HG02970 (cell line): Measurements from ENCODE around the gene HMGB1.
A peak's percentile ranks its signal among the peaks of the same experiment; 100 is the strongest.

ENCODE experiments used
- ATAC-seq: cut with Tn5 transposase; IDR thresholded peaks from one replicate; pipeline ENCODE4 v1.9.1; 2021; ENCODE audit warnings: mild to moderate bottlenecking, moderate library complexity, moderate number of reproducible peaks; ENCODE audit not compliant: unreplicated experiment, low FRiP score

HMGB1 gene

GRCh38 chr13:30465593-30466357, at the start of gene HMGB1:
Gene HMGB1 (minus strand): TSS chr13:30465936. CDS start chr13:30463680, 2,256 bp downstream.
- peak; percentile 80 for ATAC-seq

GRCh38 chr13:30510811-30511371, 45.2 kb upstream of the HMGB1 start:
- no peak for ATAC-seq

GRCh38 chr13:30510091-30510490, 44.4 kb upstream of the HMGB1 start:
- no peak for ATAC-seq

GRCh38 chr13:30509254-30510050, 43.7 kb upstream of the HMGB1 start:
- ATAC-seq = no peak

- no peak for ATAC-seq
Measured at GRCh38 chr13:30504081-30504480, 38.3 kb upstream of the HMGB1 start.

- no peak for ATAC-seq
Measured at GRCh38 chr13:30502237-30502636, 36.5 kb upstream of the HMGB1 start.

GRCh38 chr13:30499338-30499737, 33.6 kb upstream of the HMGB1 start:
- ATAC-seq = no peak

- ATAC-seq = no peak
Measured at GRCh38 chr13:30496147-30496546, 30.4 kb upstream of the HMGB1 start.

- no peak for ATAC-seq
Measured at GRCh38 chr13:30495746-30496145, 30.0 kb upstream of the HMGB1 start.

GRCh38 chr13:30493658-30494381, 28.1 kb upstream of the HMGB1 start:
- ATAC-seq = no peak

GRCh38 chr13:30487075-30487470, 21.3 kb upstream of the HMGB1 start:
- no peak for ATAC-seq

- ATAC-seq = no peak
Measured at GRCh38 chr13:30486230-30487074, 20.7 kb upstream of the HMGB1 start.

- ATAC-seq = no peak
Measured at GRCh38 chr13:30481241-30481760, 15.6 kb upstream of the HMGB1 start.

- ATAC-seq = no peak
Measured at GRCh38 chr13:30480292-30480950, 14.7 kb upstream of the HMGB1 start.

- ATAC-seq = no peak
Measured at GRCh38 chr13:30479883-30480219, 14.1 kb upstream of the HMGB1 start.

GRCh38 chr13:30479154-30479882, 13.6 kb upstream of the HMGB1 start:
- no peak for ATAC-seq

- no peak for ATAC-seq
Measured at GRCh38 chr13:30477346-30478195, 11.8 kb upstream of the HMGB1 start.

GRCh38 chr13:30473675-30474074, 7.9 kb upstream of the HMGB1 start:
- ATAC-seq = no peak
